ENCODE results near the gene CCNK. TPM values are rescaled to one million over a fixed set of nuclear protein-coding genes. Genes with fewer than 3 reads are reported as not detected.

The CCNK gene
- total RNA-seq, 1 experiment from 2014 or later = 69.4 TPM

- H3K9me2 ChIP-seq (replicated peaks; ENCODE audit: insufficient read depth, low read length) = no peaks in the 10 kb centered on the region
- no peak overlapping the region for H3K4me2 ChIP-seq (ENCODE audit: low read depth, low read length, poor library complexity, severe bottlenecking)
- H3K9ac ChIP-seq (ENCODE audit: low read length) = no peak overlapping the region
- no peaks in the 10 kb centered on the region for H3K36me3 ChIP-seq (ENCODE audit: insufficient read depth, low read length)
- no peaks in the 10 kb centered on the region for H3K27me3 ChIP-seq (ENCODE audit: low read length)
- no peak for DNase-seq
- H2AFZ ChIP-seq (ENCODE audit: low read length) = no peak overlapping the region
- H3K9me3 ChIP-seq (ENCODE audit: low read length) = no peaks in the 10 kb centered on the region
- no peak overlapping the region for H3K4me3 ChIP-seq (ENCODE audit: low read length)
- no peaks in the 10 kb centered on the region for H3K4me1 ChIP-seq (ENCODE audit: low read length)
- H3K27ac ChIP-seq (ENCODE audit: low read length) = no peak overlapping the region
- H3K79me2 ChIP-seq (ENCODE audit: low read length) = no peaks in the 10 kb centered on the region
- peaks cover 57% of the 10 kb centered on the region for H4K20me1 ChIP-seq (ENCODE audit: insufficient read depth, low read depth, low read length)
Measured at GRCh38 chr14:99552021-99552553, 70.9 kb downstream of the CCNK start.

GRCh38 chr14:99552572-99553216 lies 71.5 kb downstream of the CCNK start:
- no peaks in the 10 kb centered on the region for H3K79me2 ChIP-seq (ENCODE audit: low read length)
- H2AFZ ChIP-seq (ENCODE audit: low read length) = no peak overlapping the region
- DNase-seq = no peak
- no peaks in the 10 kb centered on the region for H3K36me3 ChIP-seq (ENCODE audit: insufficient read depth, low read length)
- H3K27me3 ChIP-seq (ENCODE audit: low read length) = no peaks in the 10 kb centered on the region
- H3K9me2 ChIP-seq (replicated peaks; ENCODE audit: insufficient read depth, low read length) = no peaks in the 10 kb centered on the region
- H3K4me1 ChIP-seq (ENCODE audit: low read length) = no peaks in the 10 kb centered on the region
- H3K4me2 ChIP-seq (ENCODE audit: low read depth, low read length, poor library complexity, severe bottlenecking) = no peak overlapping the region
- H3K9ac ChIP-seq (ENCODE audit: low read length) = no peak overlapping the region
- peaks cover 57% of the 10 kb centered on the region for H4K20me1 ChIP-seq (ENCODE audit: insufficient read depth, low read depth, low read length)
- H3K27ac ChIP-seq (ENCODE audit: low read length) = no peak overlapping the region
- no peak overlapping the region for H3K4me3 ChIP-seq (ENCODE audit: low read length)
- no peaks in the 10 kb centered on the region for H3K9me3 ChIP-seq (ENCODE audit: low read length)

- Histone ChIP-seq H3K79me2 (ENCODE audit: low read length) (no peaks in the 10 kb centered on the region), H3K9me2 (replicated peaks; ENCODE audit: insufficient read depth, low read length) (no peaks in the 10 kb centered on the region), H4K20me1 (ENCODE audit: insufficient read depth, low read depth, low read length) (peaks cover 57% of the 10 kb centered on the region), H3K9ac (ENCODE audit: low read length) (no peak overlapping the region), H3K27me3 (ENCODE audit: low read length) (no peaks in the 10 kb centered on the region), H3K27ac (ENCODE audit: low read length) (no peak overlapping the region), H3K9me3 (ENCODE audit: low read length) (no peaks in the 10 kb centered on the region), H3K4me1 (ENCODE audit: low read length) (no peaks in the 10 kb centered on the region), H2AFZ (ENCODE audit: low read length) (no peak overlapping the region), H3K36me3 (ENCODE audit: insufficient read depth, low read length) (no peaks in the 10 kb centered on the region), H3K4me3 (ENCODE audit: low read length) (no peak overlapping the region), H3K4me2 (ENCODE audit: low read depth, low read length, poor library complexity, severe bottlenecking) (no peak overlapping the region)
- no peak for DNase-seq
Measured at GRCh38 chr14:99554184-99554583, 73.0 kb downstream of the CCNK start.

- H3K4me1 ChIP-seq (ENCODE audit: low read length) = no peaks in the 10 kb centered on the region
- no peaks in the 10 kb centered on the region for H3K36me3 ChIP-seq (ENCODE audit: insufficient read depth, low read length)
- H3K27me3 ChIP-seq (ENCODE audit: low read length) = no peaks in the 10 kb centered on the region
- H3K79me2 ChIP-seq (ENCODE audit: low read length) = no peaks in the 10 kb centered on the region
- no peaks in the 10 kb centered on the region for H3K9me3 ChIP-seq (ENCODE audit: low read length)
- H3K4me3 ChIP-seq (ENCODE audit: low read length) = no peak overlapping the region
- no peak overlapping the region for H2AFZ ChIP-seq (ENCODE audit: low read length)
- no peak for DNase-seq
- peaks cover 56% of the 10 kb centered on the region for H4K20me1 ChIP-seq (ENCODE audit: insufficient read depth, low read depth, low read length)
- no peaks in the 10 kb centered on the region for H3K9me2 ChIP-seq (replicated peaks; ENCODE audit: insufficient read depth, low read length)
- H3K27ac ChIP-seq (ENCODE audit: low read length) = no peak overlapping the region
- no peak overlapping the region for H3K9ac ChIP-seq (ENCODE audit: low read length)
- H3K4me2 ChIP-seq (ENCODE audit: low read depth, low read length, poor library complexity, severe bottlenecking) = no peak overlapping the region
Measured at GRCh38 chr14:99554757-99555531, 73.7 kb downstream of the CCNK start.

- Histone ChIP-seq H3K4me2 (ENCODE audit: low read depth, low read length, poor library complexity, severe bottlenecking) (no peak overlapping the region), H3K4me1 (ENCODE audit: low read length) (no peaks in the 10 kb centered on the region), H3K9me3 (ENCODE audit: low read length) (no peaks in the 10 kb centered on the region), H3K9me2 (replicated peaks; ENCODE audit: insufficient read depth, low read length) (no peaks in the 10 kb centered on the region), H3K36me3 (ENCODE audit: insufficient read depth, low read length) (no peaks in the 10 kb centered on the region), H3K4me3 (ENCODE audit: low read length) (no peak overlapping the region), H3K27ac (ENCODE audit: low read length) (no peak overlapping the region), H3K79me2 (ENCODE audit: low read length) (no peaks in the 10 kb centered on the region), H4K20me1 (ENCODE audit: insufficient read depth, low read depth, low read length) (peaks cover 52% of the 10 kb centered on the region), H2AFZ (ENCODE audit: low read length) (no peak overlapping the region), H3K27me3 (ENCODE audit: low read length) (no peaks in the 10 kb centered on the region), H3K9ac (ENCODE audit: low read length) (no peak overlapping the region)
- DNase-seq = no peak
Measured at GRCh38 chr14:99556134-99556791, 75.1 kb downstream of the CCNK start.

- Histone ChIP-seq H3K9me2 (replicated peaks; ENCODE audit: insufficient read depth, low read length) (no peaks in the 10 kb centered on the region), H3K9me3 (ENCODE audit: low read length) (no peaks in the 10 kb centered on the region), H2AFZ (ENCODE audit: low read length) (no peak overlapping the region), H4K20me1 (ENCODE audit: insufficient read depth, low read depth, low read length) (peaks cover 54% of the 10 kb centered on the region), H3K9ac (ENCODE audit: low read length) (no peak overlapping the region), H3K4me3 (ENCODE audit: low read length) (no peak overlapping the region), H3K4me2 (ENCODE audit: low read depth, low read length, poor library complexity, severe bottlenecking) (no peak overlapping the region), H3K27ac (ENCODE audit: low read length) (no peak overlapping the region), H3K4me1 (ENCODE audit: low read length) (peaks cover 12% of the 10 kb centered on the region), H3K79me2 (ENCODE audit: low read length) (no peaks in the 10 kb centered on the region), H3K27me3 (ENCODE audit: low read length) (no peaks in the 10 kb centered on the region), H3K36me3 (ENCODE audit: insufficient read depth, low read length) (no peaks in the 10 kb centered on the region)
- DNase-seq = no peak
Measured at GRCh38 chr14:99559286-99559990, 78.2 kb downstream of the CCNK start.

- Histone ChIP-seq H3K9me3 (ENCODE audit: low read length) (no peaks in the 10 kb centered on the region), H3K4me1 (ENCODE audit: low read length) (peaks cover 22% of the 10 kb centered on the region), H3K27me3 (ENCODE audit: low read length) (no peaks in the 10 kb centered on the region), H3K36me3 (ENCODE audit: insufficient read depth, low read length) (no peaks in the 10 kb centered on the region), H3K9ac (ENCODE audit: low read length) (no peak overlapping the region), H3K4me2 (ENCODE audit: low read depth, low read length, poor library complexity, severe bottlenecking) (no peak overlapping the region), H2AFZ (ENCODE audit: low read length) (no peak overlapping the region), H3K9me2 (replicated peaks; ENCODE audit: insufficient read depth, low read length) (no peaks in the 10 kb centered on the region), H4K20me1 (ENCODE audit: insufficient read depth, low read depth, low read length) (peaks cover 54% of the 10 kb centered on the region), H3K4me3 (ENCODE audit: low read length) (no peak overlapping the region), H3K79me2 (ENCODE audit: low read length) (no peaks in the 10 kb centered on the region), H3K27ac (ENCODE audit: low read length) (no peak overlapping the region)
- no peak for DNase-seq
Measured at GRCh38 chr14:99560403-99560802, 79.2 kb downstream of the CCNK start.

Data from Karpas-422 (cell line).